ENCODE measurements around the gene SELENOW.
"Not testable (repeated sequence)": the region's sequence is repeated elsewhere in the genome, so short reads cannot be mapped to it uniquely, and the experiment has no call there.

SELENOW gene

DNA sequence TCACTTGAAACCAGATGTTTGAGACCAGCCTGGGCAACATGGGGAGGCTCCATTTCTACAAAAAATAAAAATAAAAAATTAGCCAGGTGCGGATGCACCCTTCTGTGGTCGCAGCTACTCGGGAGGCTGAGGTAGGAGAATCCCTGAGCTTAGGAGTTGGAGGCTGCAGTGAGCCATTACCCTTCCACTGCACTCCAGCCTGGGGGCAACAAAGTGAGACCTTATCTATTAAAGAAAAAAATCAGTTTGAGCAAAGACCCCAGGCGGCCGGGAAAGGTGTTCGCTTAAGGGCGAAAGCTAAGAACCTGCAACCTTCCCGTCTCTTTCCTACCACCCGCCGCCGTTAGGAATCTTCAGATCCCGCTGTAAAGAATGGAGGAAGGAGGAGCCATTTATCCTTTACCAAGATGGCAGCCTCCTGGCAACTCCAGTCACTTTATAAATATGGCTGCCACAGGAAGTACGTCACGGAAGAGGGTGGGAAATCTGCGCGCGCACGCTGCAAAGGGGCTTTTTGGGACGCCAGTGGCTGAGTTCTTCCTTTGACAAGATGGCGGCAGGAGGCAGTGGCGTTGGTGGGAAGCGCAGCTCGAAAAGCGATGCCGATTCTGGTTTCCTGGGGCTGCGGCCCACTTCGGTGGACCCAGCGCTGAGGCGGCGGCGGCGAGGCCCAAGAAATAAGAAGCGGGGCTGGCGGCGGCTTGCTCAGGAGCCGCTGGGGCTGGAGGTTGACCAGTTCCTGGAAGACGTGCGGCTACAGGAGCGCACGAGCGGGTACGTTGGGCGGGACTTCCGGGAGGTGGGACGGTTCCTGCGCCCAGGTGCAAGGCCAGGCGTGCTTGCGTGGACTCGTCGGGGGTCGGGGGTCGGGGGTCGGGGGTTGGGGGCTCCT is 33.2 kb upstream of the SELENOW start, which contains the start of gene NOP53:
NOP53 (plus strand) TSS at position 537 of the 892 bp plus-strand sequence; CDS start at position 551, 14 bp downstream.
- Histone ChIP-seq H3K36me3 (ENCODE audit: control insufficient read depth, insufficient read depth, low read length) (peaks cover 31% of the 10 kb centered on the region), H3K4me1 (ENCODE audit: control insufficient read depth, insufficient read depth, low read length) (no peaks in the 10 kb centered on the region), H3K27ac (ENCODE audit: low read depth, low read length) (peak within 1 kb of the TSS; percentile 98), H3K9me3 (ENCODE audit: control insufficient read depth, insufficient read depth, low read length) (no peaks in the 10 kb centered on the region), H3K4me3 (ENCODE audit: low read depth, low read length) (peak within 1 kb of the TSS; percentile 77), H3K27me3 (ENCODE audit: control insufficient read depth, insufficient read depth, low read length) (no peaks in the 10 kb centered on the region), H3K9ac (ENCODE audit: low read depth, low read length) (peak within 1 kb of the TSS; percentile 94)

GRCh38 chr19:47746129-47746528 is 32.4 kb upstream of the SELENOW start:
- H3K27ac ChIP-seq (ENCODE audit: low read depth, low read length); H3K9me3 ChIP-seq (ENCODE audit: control insufficient read depth, insufficient read depth, low read length); H3K27me3 ChIP-seq (ENCODE audit: control insufficient read depth, insufficient read depth, low read length); H3K4me1 ChIP-seq (ENCODE audit: control insufficient read depth, insufficient read depth, low read length): not testable (repeated sequence)
- peaks cover 40% of the 10 kb centered on the region for H3K36me3 ChIP-seq (ENCODE audit: control insufficient read depth, insufficient read depth, low read length)
- peak overlapping the region; percentile 77 for H3K4me3 ChIP-seq (ENCODE audit: low read depth, low read length)
- H3K9ac ChIP-seq (ENCODE audit: low read depth, low read length): peak overlapping the region; percentile 73

GRCh38 chr19:47749326-47749725 is 29.2 kb upstream of the SELENOW start:
- H3K27ac ChIP-seq (ENCODE audit: low read depth, low read length): no peak overlapping the region
- H3K36me3 ChIP-seq (ENCODE audit: control insufficient read depth, insufficient read depth, low read length): peaks cover 71% of the 10 kb centered on the region

GRCh38 chr19:47750752-47751151 is 27.8 kb upstream of the SELENOW start:
- Histone ChIP-seq H3K4me1 (ENCODE audit: control insufficient read depth, insufficient read depth, low read length) (no peaks in the 10 kb centered on the region), H3K27ac (ENCODE audit: low read depth, low read length) (no peak overlapping the region), H3K9me3 (ENCODE audit: control insufficient read depth, insufficient read depth, low read length) (no peaks in the 10 kb centered on the region), H3K9ac (ENCODE audit: low read depth, low read length) (no peak overlapping the region), H3K4me3 (ENCODE audit: low read depth, low read length) (no peak overlapping the region), H3K27me3 (ENCODE audit: control insufficient read depth, insufficient read depth, low read length) (no peaks in the 10 kb centered on the region), H3K36me3 (ENCODE audit: control insufficient read depth, insufficient read depth, low read length) (peaks cover 82% of the 10 kb centered on the region)

More at GRCh38 chr19:47749326-47749725, 29.2 kb upstream of the SELENOW start:
- Histone ChIP-seq H3K4me3 (ENCODE audit: low read depth, low read length) (no peak overlapping the region), H3K9ac (ENCODE audit: low read depth, low read length) (no peak overlapping the region), H3K27me3 (ENCODE audit: control insufficient read depth, insufficient read depth, low read length) (no peaks in the 10 kb centered on the region), H3K9me3 (ENCODE audit: control insufficient read depth, insufficient read depth, low read length) (no peaks in the 10 kb centered on the region), H3K4me1 (ENCODE audit: control insufficient read depth, insufficient read depth, low read length) (no peaks in the 10 kb centered on the region)

- no peaks in the 10 kb centered on the region for H3K9me3 ChIP-seq (ENCODE audit: control insufficient read depth, insufficient read depth, low read length)
- H3K4me3 ChIP-seq (ENCODE audit: low read depth, low read length): no peak overlapping the region
- no peaks in the 10 kb centered on the region for H3K27me3 ChIP-seq (ENCODE audit: control insufficient read depth, insufficient read depth, low read length)
- no peak overlapping the region for H3K9ac ChIP-seq (ENCODE audit: low read depth, low read length)
- no peak overlapping the region for H3K27ac ChIP-seq (ENCODE audit: low read depth, low read length)
- peaks cover 92% of the 10 kb centered on the region for H3K36me3 ChIP-seq (ENCODE audit: control insufficient read depth, insufficient read depth, low read length)
- H3K4me1 ChIP-seq (ENCODE audit: control insufficient read depth, insufficient read depth, low read length): no peaks in the 10 kb centered on the region
Measured at GRCh38 chr19:47752440-47753211, 25.9 kb upstream of the SELENOW start.

DNA sequence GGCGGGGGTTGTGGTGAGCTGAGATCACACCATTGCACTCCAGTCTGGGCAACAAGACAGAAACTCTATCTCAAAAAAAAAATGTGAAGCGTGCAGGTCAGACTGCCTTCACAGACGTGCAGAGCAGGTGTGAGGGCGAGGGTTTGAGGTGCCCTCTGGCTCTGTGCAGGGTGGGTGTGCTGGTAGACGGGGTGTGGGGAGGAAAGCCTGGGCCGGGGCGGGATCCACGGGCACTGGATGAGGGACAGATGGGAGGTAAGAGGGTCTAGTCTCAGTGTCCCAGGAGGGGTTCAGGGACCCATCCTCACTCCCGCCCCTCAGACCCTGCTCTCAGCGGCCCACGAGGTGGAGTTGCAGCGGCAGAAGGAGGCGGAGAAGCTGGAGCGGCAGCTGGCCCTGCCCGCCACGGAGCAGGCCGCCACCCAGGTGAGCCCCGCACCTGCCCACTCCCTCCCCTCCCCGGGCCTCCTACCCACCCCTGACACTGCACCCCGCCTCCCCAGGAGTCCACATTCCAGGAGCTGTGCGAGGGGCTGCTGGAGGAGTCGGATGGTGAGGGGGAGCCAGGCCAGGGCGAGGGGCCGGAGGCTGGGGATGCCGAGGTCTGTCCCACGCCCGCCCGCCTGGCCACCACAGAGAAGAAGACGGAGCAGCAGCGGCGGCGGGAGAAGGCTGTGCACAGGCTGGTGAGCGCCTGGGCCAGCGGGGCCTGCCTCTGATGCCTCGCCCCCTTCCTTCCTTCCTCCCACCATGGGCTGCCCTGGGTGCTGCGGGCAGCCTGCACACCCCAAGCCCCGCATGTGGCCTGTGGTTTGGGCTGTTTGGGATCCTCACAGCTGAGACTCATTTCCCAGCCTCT is 24.1 kb upstream of the SELENOW start:
- H3K27me3 ChIP-seq (ENCODE audit: control insufficient read depth, insufficient read depth, low read length): no peaks in the 10 kb centered on the region
- H3K4me3 ChIP-seq (ENCODE audit: low read depth, low read length): no peak overlapping the region
- no peak overlapping the region for H3K9ac ChIP-seq (ENCODE audit: low read depth, low read length)
- no peak overlapping the region for H3K27ac ChIP-seq (ENCODE audit: low read depth, low read length)
- no peaks in the 10 kb centered on the region for H3K9me3 ChIP-seq (ENCODE audit: control insufficient read depth, insufficient read depth, low read length)
- H3K36me3 ChIP-seq (ENCODE audit: control insufficient read depth, insufficient read depth, low read length): peaks cover 94% of the 10 kb centered on the region
- H3K4me1 ChIP-seq (ENCODE audit: control insufficient read depth, insufficient read depth, low read length): no peaks in the 10 kb centered on the region

DNA sequence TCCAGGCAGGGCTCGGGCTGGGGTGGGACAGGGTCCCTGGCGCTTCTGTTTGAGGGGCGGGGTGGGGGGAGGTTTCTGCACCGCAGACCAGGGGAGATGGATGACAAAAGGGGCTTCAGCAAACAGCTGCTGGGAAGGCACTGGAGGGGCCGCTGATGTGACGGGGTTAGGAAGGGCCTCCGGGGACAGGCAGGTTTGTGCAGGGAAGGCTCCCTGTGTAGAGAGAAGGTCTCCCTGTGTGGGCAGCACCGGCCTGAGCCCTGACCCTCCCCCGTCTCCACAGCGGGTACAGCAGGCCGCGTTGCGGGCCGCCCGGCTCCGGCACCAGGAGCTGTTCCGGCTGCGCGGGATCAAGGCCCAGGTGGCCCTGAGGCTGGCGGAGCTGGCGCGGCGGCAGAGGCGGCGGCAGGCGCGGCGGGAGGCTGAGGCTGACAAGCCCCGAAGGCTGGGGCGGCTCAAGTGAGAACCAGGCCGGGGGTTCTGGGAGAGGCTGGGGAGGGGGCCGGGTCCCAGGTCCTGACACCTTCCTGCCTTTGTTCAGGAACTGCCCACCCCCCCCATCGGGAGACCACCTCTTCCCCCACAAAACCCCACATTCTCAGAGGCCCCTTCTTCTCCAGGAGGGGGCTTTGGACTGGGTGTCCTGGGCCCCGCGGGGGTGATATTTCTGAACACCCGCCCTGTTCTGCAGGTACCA is 23.3 kb upstream of the SELENOW start:
- H3K9ac ChIP-seq (ENCODE audit: low read depth, low read length): no peak overlapping the region
- no peak overlapping the region for H3K27ac ChIP-seq (ENCODE audit: low read depth, low read length)
- H3K36me3 ChIP-seq (ENCODE audit: control insufficient read depth, insufficient read depth, low read length): peaks cover 86% of the 10 kb centered on the region
- no peaks in the 10 kb centered on the region for H3K27me3 ChIP-seq (ENCODE audit: control insufficient read depth, insufficient read depth, low read length)
- H3K4me1 ChIP-seq (ENCODE audit: control insufficient read depth, insufficient read depth, low read length): no peaks in the 10 kb centered on the region
- no peak overlapping the region for H3K4me3 ChIP-seq (ENCODE audit: low read depth, low read length)
- H3K9me3 ChIP-seq (ENCODE audit: control insufficient read depth, insufficient read depth, low read length): no peaks in the 10 kb centered on the region

DNA sequence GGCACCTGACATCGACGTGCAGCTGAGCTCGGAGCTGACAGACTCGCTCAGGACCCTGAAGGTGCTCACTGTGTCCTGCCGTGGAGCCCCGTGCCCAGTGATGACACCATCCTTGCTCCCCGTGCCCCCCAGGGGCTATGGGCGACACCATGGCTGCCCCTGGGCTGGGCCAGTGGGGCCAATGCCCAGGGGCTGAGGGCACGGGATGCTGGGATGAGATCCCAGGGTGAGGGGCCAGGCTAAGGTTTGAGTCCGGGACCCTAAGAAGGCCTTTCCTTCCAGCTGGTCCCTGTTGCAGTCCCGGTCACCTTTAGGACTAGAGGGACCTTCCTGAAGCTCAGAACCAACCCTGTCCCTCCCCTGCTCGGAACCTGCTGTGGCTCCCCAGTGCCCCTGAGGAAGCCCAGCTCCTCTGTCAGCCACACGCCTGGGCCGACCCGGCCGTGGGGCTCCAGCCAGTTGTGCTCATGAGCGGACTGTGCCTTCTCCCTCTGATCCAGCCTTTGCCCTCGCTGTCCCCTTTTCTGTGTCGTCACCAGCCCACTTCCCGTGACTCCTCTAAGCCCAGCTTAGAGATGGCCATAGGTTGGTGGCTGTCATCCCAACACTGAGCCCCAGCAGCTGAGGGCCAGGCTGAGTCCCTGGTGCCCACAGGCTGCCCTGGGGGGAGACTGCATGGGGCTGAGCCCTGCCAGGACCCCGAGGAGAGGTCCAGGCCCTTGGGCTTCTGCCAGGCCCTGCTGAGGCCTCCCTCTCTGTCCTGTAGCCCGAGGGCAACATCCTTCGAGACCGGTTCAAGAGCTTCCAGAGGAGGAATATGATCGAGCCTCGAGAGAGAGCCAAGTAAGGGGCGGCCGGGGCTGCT is 22.5 kb upstream of the SELENOW start:
- Histone ChIP-seq H3K27me3 (ENCODE audit: control insufficient read depth, insufficient read depth, low read length) (no peaks in the 10 kb centered on the region), H3K9me3 (ENCODE audit: control insufficient read depth, insufficient read depth, low read length) (no peaks in the 10 kb centered on the region), H3K4me3 (ENCODE audit: low read depth, low read length) (no peak overlapping the region), H3K4me1 (ENCODE audit: control insufficient read depth, insufficient read depth, low read length) (no peaks in the 10 kb centered on the region), H3K36me3 (ENCODE audit: control insufficient read depth, insufficient read depth, low read length) (peaks cover 78% of the 10 kb centered on the region), H3K9ac (ENCODE audit: low read depth, low read length) (no peak overlapping the region), H3K27ac (ENCODE audit: low read depth, low read length) (no peak overlapping the region)

GRCh38 chr19:47756627-47756929 is 21.9 kb upstream of the SELENOW start:
- no peaks in the 10 kb centered on the region for H3K9me3 ChIP-seq (ENCODE audit: control insufficient read depth, insufficient read depth, low read length)
- H3K27me3 ChIP-seq (ENCODE audit: control insufficient read depth, insufficient read depth, low read length): no peaks in the 10 kb centered on the region
- no peak overlapping the region for H3K27ac ChIP-seq (ENCODE audit: low read depth, low read length)
- H3K9ac ChIP-seq (ENCODE audit: low read depth, low read length): no peak overlapping the region
- H3K4me3 ChIP-seq (ENCODE audit: low read depth, low read length): no peak overlapping the region
- H3K4me1 ChIP-seq (ENCODE audit: control insufficient read depth, insufficient read depth, low read length): no peaks in the 10 kb centered on the region
- peaks cover 72% of the 10 kb centered on the region for H3K36me3 ChIP-seq (ENCODE audit: control insufficient read depth, insufficient read depth, low read length)

All from HUES48 (cell line).